GM19324 (cell line): ENCODE measurements around the gene SF3B5.
"Not testable (repeated sequence)": the region's sequence is repeated elsewhere in the genome, so short reads cannot be mapped to it uniquely, and the experiment has no call there.

Experiments
- ATAC-seq: cut with Tn5 transposase; IDR thresholded peaks from one replicate; pipeline ENCODE4 v1.9.1; 2021; ENCODE audit warnings: mild to moderate bottlenecking, moderate library complexity; ENCODE audit not compliant: unreplicated experiment, low FRiP score

SF3B5 gene

GRCh38 chr6:144095134-144096002, at the start of gene SF3B5:
TSS of gene SF3B5 (minus strand) at chr6:144095573. CDS start at chr6:144095497, 76 bp downstream.
- ATAC-seq = peak; percentile 99

- ATAC-seq = no peak
Observed at GRCh38 chr6:144144996-144145395, 49.6 kb upstream of the SF3B5 start.

GRCh38 chr6:144143878-144144277, 48.5 kb upstream of the SF3B5 start:
- no peak for ATAC-seq

GRCh38 chr6:144143106-144143505, 47.7 kb upstream of the SF3B5 start:
- ATAC-seq = no peak

GRCh38 chr6:144141470-144141869, 46.1 kb upstream of the SF3B5 start:
- no peak for ATAC-seq

GRCh38 chr6:144140867-144141266, 45.5 kb upstream of the SF3B5 start:
- ATAC-seq = no peak

- no peak for ATAC-seq
Observed at GRCh38 chr6:144139817-144140216, 44.4 kb upstream of the SF3B5 start.

- ATAC-seq = no peak
Observed at GRCh38 chr6:144138542-144138941, 43.2 kb upstream of the SF3B5 start.

GRCh38 chr6:144134737-144135136, 39.4 kb upstream of the SF3B5 start:
- ATAC-seq = no peak

- no peak for ATAC-seq
Observed at GRCh38 chr6:144134176-144134575, 38.8 kb upstream of the SF3B5 start.

- no peak for ATAC-seq
Observed at GRCh38 chr6:144133225-144133821, 38.0 kb upstream of the SF3B5 start.

GRCh38 chr6:144132167-144132690, 36.9 kb upstream of the SF3B5 start:
- not testable (repeated sequence) for ATAC-seq

GRCh38 chr6:144131248-144131709, 35.9 kb upstream of the SF3B5 start:
- ATAC-seq = no peak

- ATAC-seq = no peak
Observed at GRCh38 chr6:144129469-144129868, 34.1 kb upstream of the SF3B5 start.

- ATAC-seq = no peak
Observed at GRCh38 chr6:144127097-144127496, 31.7 kb upstream of the SF3B5 start.

- no peak for ATAC-seq
Observed at GRCh38 chr6:144123836-144124235, 28.5 kb upstream of the SF3B5 start.

GRCh38 chr6:144123421-144123820, 28.0 kb upstream of the SF3B5 start:
- no peak for ATAC-seq

- no peak for ATAC-seq
Observed at GRCh38 chr6:144122861-144123260, 27.5 kb upstream of the SF3B5 start.

- ATAC-seq = no peak
Observed at GRCh38 chr6:144119376-144119775, 24.0 kb upstream of the SF3B5 start.

- no peak for ATAC-seq
Observed at GRCh38 chr6:144115219-144115618, 19.8 kb upstream of the SF3B5 start.

GRCh38 chr6:144113366-144113765, 18.0 kb upstream of the SF3B5 start:
- no peak for ATAC-seq

- ATAC-seq = no peak
Observed at GRCh38 chr6:144110210-144110609, 14.8 kb upstream of the SF3B5 start.
